HG02798 (cell line): ENCODE results near the gene GUCY2F.

Experiments used
- ATAC-seq: cut with Tn5 transposase; IDR thresholded peaks from one replicate; pipeline ENCODE4 v1.9.1; 2021; ENCODE audit warnings: mild to moderate bottlenecking; ENCODE audit not compliant: unreplicated experiment, poor library complexity

Gene GUCY2F

DNA sequence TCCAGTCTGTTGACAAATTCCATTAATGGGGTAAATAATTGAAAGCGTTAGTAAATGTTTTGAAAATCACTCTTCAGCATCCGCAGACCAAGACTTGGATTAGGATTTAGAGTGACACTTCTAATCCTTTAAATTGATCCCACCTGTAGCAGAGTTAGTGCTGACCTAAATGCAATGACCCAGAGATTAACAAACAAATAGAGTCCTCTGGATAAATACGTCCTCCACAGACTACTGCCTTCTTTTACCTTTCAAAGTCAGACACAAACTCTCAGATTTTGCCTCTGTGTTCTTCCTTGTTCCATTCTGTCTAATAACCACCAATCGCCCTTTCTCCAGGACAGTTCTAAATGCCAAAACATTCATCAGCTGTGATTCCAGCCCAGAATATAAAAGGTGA is at the start of gene GUCY2F:
TSS of gene GUCY2F (minus strand) at position 101 of the 400 bp plus-strand sequence. CDS start 6,150 bp downstream, outside the sequence.
- ATAC-seq, result no peak

- no peak for ATAC-seq
Observed at GRCh38 chrX:109519001-109519400, 37.1 kb upstream of the GUCY2F start.

GRCh38 chrX:109511113-109511512 is 29.2 kb upstream of the GUCY2F start:
- ATAC-seq, result no peak

DNA sequence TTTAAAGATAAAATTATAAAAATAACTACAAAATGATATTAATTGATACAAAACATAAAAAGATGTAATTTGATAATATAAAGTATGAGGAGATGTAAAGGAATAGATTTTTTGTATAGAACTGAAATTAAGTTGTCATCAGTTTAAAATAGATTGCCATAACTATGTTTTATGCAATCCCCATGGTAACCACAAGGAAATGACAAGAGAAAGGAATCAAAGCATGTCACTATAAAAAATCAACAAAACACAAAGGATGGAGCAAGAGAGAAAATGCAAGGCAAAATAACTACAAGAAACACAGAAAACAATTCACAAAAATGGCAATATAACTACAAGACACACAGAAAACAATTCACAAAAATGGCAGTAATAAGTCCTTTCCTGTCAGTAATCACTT is 27.0 kb upstream of the GUCY2F start:
- no peak for ATAC-seq

GRCh38 chrX:109501176-109501575 is 19.3 kb upstream of the GUCY2F start:
- ATAC-seq, result no peak

- ATAC-seq, result no peak
Observed at GRCh38 chrX:109498434-109498833, 16.5 kb upstream of the GUCY2F start.

GRCh38 chrX:109489174-109489573 is 7.3 kb upstream of the GUCY2F start:
- ATAC-seq, result no peak

DNA sequence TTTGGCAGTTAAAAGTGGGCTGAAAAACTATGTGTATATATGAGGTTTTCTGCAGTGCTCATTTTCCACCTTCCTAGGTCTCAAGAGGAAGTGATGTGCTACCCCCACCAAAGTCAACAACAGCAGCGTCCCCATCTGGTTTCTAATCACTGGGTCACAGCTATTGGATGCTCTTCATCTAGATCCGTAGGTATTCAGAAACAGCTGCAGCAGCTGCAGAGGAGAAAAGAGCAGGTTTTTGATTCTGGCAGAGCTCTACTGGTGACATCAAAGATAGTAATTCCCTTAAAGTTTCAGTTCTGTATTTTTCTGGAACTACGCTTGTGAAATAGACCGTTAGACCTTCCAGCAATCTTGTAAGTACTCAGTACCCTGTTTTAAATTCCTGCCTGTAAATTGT is 5.8 kb upstream of the GUCY2F start:
- ATAC-seq, result no peak

DNA sequence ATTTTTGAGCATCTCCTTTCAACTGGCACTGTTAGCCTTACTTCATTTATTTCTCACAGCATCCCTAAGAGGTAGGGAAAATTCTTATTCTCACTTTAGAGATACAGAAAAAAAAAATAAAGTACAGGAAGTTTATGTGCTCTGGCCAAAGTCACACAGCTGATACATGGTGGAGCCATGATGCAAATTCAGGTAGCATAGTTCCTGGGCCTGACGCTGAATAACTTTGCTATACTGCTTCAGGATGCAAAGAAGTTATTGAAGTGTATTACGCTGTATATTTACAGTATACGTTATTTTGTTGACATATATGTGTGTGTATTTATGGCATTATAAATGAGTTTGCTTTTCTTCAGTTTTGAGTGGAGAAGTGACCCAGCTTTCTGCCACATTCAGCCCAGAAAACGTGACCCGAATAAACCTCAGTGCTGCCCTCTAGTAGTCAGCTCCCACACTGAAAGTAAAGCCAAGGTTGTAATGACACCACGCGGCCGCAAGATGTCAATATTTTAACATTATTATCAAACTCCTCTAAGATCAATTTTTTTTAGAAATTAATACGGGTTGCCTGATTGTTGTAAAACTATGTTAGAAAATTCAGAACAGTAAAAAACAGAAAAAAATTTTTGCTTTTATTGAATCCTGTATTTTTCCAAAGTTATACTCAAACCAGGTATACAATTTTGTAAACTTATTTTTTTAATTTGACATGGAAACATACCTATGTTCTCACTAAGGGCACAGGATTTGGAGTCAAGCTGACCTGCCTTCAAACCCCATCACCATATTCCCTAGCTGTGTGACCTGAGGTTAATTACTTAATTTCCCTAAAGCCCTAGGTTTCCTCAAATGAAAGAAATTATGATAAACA is 3.8 kb upstream of the GUCY2F start:
- peak; percentile 54 for ATAC-seq

- no peak for ATAC-seq
Observed at GRCh38 chrX:109484886-109485285, 3.0 kb upstream of the GUCY2F start.

- ATAC-seq, result no peak
Observed at GRCh38 chrX:109475174-109475891, 6.6 kb downstream of the GUCY2F start.

DNA sequence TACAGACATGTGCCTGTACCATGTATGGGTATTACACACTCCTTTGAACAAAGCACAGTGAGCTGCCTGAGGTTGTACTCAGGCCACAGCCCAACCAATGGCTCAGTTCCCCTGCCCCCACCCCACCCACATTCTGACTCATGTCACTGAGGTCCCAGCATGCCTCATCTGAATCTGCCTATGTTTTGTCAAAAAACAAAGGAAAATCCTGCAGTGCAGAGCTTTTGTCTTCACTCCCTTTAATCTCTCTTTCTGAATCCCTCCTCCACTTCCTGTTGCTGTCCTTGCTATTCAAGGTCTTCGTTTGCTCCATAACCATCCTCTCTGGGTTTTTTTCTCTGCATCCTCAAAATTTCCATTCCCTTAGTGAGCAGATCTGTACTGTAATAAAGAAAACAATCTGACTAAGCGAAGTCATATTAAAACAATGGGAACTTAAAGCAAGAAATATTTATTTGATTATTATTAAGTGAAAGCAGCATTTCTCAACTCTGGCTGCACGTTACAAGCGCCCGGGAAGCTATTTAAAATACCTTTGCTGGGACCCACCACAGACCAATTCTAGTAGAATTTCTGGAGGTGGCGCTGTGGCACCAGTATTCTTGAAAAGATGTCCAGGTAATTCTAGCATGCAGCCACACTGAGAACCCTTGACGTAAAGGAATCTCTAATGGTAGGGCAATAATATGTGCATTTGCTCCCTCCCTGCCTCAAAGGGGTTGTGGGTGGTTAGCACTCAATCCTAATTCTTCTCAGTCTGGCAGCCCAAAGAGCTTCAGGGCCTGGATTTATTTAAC is 8.7 kb downstream of the GUCY2F start:
- peak; percentile 53 for ATAC-seq

GRCh38 chrX:109464231-109464630 is 17.7 kb downstream of the GUCY2F start:
- no peak for ATAC-seq

DNA sequence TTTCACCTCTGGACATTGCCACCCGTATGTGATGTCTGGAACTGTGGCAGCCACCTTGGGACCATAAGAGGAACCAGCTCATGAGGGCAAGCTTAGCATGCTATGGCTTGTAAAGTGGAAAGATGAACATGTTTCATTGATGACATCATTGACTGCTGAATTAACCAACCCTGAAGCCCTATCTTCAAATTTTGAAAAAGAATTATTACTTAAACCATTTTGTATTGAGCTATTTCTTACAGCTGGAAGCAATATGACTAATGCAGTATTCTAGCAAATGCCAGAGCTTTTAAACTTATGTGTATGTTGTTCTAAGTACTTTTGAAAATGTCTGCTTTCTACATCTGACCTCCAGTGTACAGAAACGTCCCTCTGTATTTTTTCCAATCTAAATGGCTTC is 18.1 kb downstream of the GUCY2F start:
- no peak for ATAC-seq

- no peak for ATAC-seq
Observed at GRCh38 chrX:109448282-109448938, 33.5 kb downstream of the GUCY2F start.

DNA sequence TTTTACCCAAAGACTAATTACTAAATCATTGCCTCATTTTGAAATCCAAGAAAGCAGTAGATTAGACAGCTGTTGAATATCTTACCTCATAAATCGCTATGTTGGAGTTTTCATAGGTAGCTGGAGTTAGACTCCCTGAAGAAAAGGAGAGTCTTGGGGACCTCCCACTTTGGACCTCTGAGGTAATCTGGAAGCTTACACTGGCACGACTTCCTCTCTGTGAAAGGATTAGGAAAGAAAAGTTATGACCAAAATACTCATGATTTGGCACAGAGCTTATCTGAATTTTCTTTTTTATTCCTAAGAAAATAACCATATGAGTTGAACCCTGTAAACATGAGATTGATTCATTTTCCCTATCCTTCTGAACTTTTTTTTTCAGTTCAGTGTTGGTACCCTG is 40.6 kb downstream of the GUCY2F start:
- no peak for ATAC-seq

GRCh38 chrX:109440475-109440874 is 41.4 kb downstream of the GUCY2F start:
- ATAC-seq, result peak; percentile 76

DNA sequence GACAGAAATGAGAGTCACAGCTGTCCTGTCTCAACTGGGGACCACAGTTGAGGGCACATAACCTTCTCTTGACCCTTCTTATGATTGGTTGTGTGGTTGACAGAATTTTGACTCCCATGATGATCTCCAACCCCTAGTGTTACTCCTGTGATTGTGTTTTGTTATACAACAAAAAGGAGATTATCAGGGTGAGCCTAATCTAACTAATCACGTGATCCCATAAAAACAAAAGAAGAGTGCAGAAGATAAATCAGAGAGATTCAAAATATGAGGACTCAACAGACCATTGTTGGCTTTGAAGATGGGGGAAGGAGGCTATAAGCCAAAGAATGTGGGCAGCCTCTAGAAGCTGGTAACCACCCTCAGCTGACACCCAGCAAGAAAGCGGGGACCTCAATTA is 72.7 kb downstream of the GUCY2F start:
- ATAC-seq, result no peak

GRCh38 chrX:109403922-109404321 is 78.0 kb downstream of the GUCY2F start:
- ATAC-seq, result no peak

- no peak for ATAC-seq
Observed at GRCh38 chrX:109399831-109400230, 82.1 kb downstream of the GUCY2F start.
